SH-SY5Y (cell line): Measurements from ENCODE around the gene PSTK.

Experiments
- GATA2 ChIP-seq: IDR thresholded peaks from 2 replicates; pipeline ENCODE4 v1.6.1; 2011; ENCODE audit warnings: mild to moderate bottlenecking, low read depth, low read length
- GATA3 ChIP-seq: IDR thresholded peaks from 2 replicates; pipeline ENCODE4 v1.6.1; 2011; ENCODE audit warnings: low read depth, mild to moderate bottlenecking, low read length, moderate library complexity

DNA sequence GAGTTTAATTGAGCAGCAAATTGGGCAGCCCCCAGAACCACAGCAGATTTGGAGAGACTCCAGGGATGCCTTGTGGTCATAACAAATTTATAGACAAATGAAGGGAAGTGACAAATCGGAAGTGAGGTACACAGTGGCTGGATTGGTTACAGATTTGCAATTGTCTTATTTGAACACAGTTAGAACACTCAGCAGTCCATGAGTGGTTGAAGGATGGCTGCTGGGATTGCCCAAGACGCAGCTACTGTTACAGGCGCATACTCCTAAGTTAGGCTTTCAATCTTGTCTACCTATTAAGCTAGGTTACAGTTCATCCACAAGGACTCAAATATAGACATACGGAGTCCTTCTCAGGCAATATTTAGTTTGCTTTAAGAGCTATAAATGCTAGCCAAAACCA lies 36.0 kb downstream of the PSTK start:
- no peak for TF ChIP-seq GATA2
- TF ChIP-seq GATA3, result no peak
